ENCODE data around the gene KCNQ1OT1.

Gene KCNQ1OT1

DNA sequence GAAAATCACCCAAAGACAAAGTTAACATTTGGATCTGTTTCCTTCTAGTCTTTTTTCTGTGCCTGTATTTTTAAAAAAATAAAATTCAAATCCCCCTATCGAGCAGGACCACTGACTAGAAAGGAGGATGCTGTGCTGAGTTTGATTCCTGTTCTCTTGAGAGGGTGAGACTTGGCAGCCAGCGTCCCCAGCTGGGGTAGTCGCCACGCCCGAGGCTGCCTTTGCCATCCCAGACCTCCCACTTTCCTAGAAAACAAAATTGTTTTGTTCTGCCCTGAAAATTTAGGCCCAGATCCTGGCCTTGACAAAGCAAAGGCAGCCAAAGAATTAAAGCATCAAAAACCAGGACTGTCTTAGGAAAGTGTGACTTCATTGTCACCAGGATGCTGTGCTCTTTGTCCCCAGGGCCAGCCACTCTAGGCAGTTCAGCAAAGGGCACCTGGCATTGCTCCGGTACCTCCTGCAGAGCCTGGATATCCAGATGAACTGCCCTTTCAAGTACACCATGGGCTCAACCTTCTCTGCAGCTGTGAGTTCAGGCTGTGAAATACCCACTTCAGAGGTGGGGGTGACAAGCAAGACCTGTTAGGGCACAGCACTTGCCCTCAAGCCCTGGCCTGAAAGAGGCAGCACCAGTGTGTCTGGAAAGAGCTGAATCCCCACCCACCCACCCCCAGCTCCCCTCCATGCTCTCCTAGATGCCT lies 44.6 kb downstream of the KCNQ1OT1 start:
- no peaks in the 10 kb centered on the region for H4K20me1 ChIP-seq (ENCODE audit: insufficient read depth, low read length)
- H3K4me3 ChIP-seq (ENCODE audit: low read length): no peak overlapping the region
- H3K4me1 ChIP-seq (ENCODE audit: low read length): no peaks in the 10 kb centered on the region
- H3K9ac ChIP-seq (ENCODE audit: low read length): no peak overlapping the region
- no peaks in the 10 kb centered on the region for H3K36me3 ChIP-seq (replicated peaks; ENCODE audit: low read depth, low read length)
- no peak overlapping the region for H3K4me2 ChIP-seq (ENCODE audit: low read length)
- TF ChIP-seq EZH2phosphoT487 (IDR thresholded peaks at IDR 0.05; ENCODE audit: low read depth) (no peak), CTCF (IDR thresholded peaks at IDR 0.05; ENCODE audit: low read depth, low read length) (no peak)
- H2AFZ ChIP-seq (ENCODE audit: low read depth, low read length): no peak overlapping the region
- H3K9me3 ChIP-seq (ENCODE audit: insufficient read depth, low read length): peaks cover 28% of the 10 kb centered on the region
- H3K79me2 ChIP-seq (ENCODE audit: low read length): no peaks in the 10 kb centered on the region
- H3K27me3 ChIP-seq (ENCODE audit: low read depth, low read length): no peaks in the 10 kb centered on the region
- no peak overlapping the region for H3K27ac ChIP-seq (ENCODE audit: low read length)

GRCh38 chr11:2653930-2654739 lies 45.7 kb downstream of the KCNQ1OT1 start:
- TF ChIP-seq CTCF (IDR thresholded peaks at IDR 0.05; ENCODE audit: low read depth, low read length) (no peak), EZH2phosphoT487 (IDR thresholded peaks at IDR 0.05; ENCODE audit: low read depth) (no peak)
- Histone ChIP-seq H3K79me2 (ENCODE audit: low read length) (no peaks in the 10 kb centered on the region), H3K9ac (ENCODE audit: low read length) (no peak overlapping the region), H4K20me1 (ENCODE audit: insufficient read depth, low read length) (no peaks in the 10 kb centered on the region), H3K9me3 (ENCODE audit: insufficient read depth, low read length) (peaks cover 28% of the 10 kb centered on the region), H3K27ac (ENCODE audit: low read length) (no peak overlapping the region), H3K4me1 (ENCODE audit: low read length) (no peaks in the 10 kb centered on the region), H3K27me3 (ENCODE audit: low read depth, low read length) (no peaks in the 10 kb centered on the region), H3K4me2 (ENCODE audit: low read length) (no peak overlapping the region), H3K36me3 (replicated peaks; ENCODE audit: low read depth, low read length) (no peaks in the 10 kb centered on the region), H3K4me3 (ENCODE audit: low read length) (no peak overlapping the region), H2AFZ (ENCODE audit: low read depth, low read length) (no peak overlapping the region)

GRCh38 chr11:2653198-2653551 lies 46.6 kb downstream of the KCNQ1OT1 start:
- Histone ChIP-seq H3K9me3 (ENCODE audit: insufficient read depth, low read length) (peaks cover 28% of the 10 kb centered on the region), H4K20me1 (ENCODE audit: insufficient read depth, low read length) (no peaks in the 10 kb centered on the region), H3K27me3 (ENCODE audit: low read depth, low read length) (no peaks in the 10 kb centered on the region)

More at GRCh38 chr11:2653198-2653551, 46.6 kb downstream of the KCNQ1OT1 start:
- no peak overlapping the region for H2AFZ ChIP-seq (ENCODE audit: low read depth, low read length)
- no peak overlapping the region for H3K4me2 ChIP-seq (ENCODE audit: low read length)
- H3K4me1 ChIP-seq (ENCODE audit: low read length): no peaks in the 10 kb centered on the region
- no peaks in the 10 kb centered on the region for H3K79me2 ChIP-seq (ENCODE audit: low read length)
- no peak overlapping the region for H3K4me3 ChIP-seq (ENCODE audit: low read length)
- TF ChIP-seq EZH2phosphoT487 (IDR thresholded peaks at IDR 0.05; ENCODE audit: low read depth): no peak
- no peak for TF ChIP-seq CTCF (IDR thresholded peaks at IDR 0.05; ENCODE audit: low read depth, low read length)
- no peak overlapping the region for H3K27ac ChIP-seq (ENCODE audit: low read length)
- no peaks in the 10 kb centered on the region for H3K36me3 ChIP-seq (replicated peaks; ENCODE audit: low read depth, low read length)
- no peak overlapping the region for H3K9ac ChIP-seq (ENCODE audit: low read length)

Measured in OCI-LY3 (cell line).